ENCODE measurements around the gene KRTAP29-1.

DNA sequence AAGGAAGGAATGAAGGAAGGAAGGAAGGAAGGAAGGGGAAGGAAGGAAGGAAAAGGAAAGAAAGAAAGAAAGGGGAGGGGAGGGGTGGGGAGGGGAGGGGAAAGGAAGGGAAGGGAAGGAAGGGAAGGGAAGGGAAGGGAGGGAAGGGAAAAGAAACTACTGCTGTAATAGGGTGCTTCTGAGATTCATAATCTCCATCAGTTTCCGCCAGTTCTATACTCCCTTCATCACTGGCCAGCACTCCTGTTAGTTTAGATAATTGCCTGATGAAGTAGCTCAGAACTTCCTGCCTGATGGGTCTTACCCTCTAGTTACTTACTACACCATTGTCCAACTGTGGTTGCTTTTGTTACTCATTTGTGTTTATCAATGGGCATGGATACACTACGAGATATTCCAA lies 39.4 kb downstream of the KRTAP29-1 start:
- TF ChIP-seq, protein P1, sequence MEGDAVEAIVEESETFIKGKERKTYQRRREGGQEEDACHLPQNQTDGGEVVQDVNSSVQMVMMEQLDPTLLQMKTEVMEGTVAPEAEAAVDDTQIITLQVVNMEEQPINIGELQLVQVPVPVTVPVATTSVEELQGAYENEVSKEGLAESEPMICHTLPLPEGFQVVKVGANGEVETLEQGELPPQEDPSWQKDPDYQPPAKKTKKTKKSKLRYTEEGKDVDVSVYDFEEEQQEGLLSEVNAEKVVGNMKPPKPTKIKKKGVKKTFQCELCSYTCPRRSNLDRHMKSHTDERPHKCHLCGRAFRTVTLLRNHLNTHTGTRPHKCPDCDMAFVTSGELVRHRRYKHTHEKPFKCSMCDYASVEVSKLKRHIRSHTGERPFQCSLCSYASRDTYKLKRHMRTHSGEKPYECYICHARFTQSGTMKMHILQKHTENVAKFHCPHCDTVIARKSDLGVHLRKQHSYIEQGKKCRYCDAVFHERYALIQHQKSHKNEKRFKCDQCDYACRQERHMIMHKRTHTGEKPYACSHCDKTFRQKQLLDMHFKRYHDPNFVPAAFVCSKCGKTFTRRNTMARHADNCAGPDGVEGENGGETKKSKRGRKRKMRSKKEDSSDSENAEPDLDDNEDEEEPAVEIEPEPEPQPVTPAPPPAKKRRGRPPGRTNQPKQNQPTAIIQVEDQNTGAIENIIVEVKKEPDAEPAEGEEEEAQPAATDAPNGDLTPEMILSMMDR (IDR thresholded peaks at IDR 0.05; ENCODE audit: borderline replicate concordance, extremely low read depth, low read length, poor library complexity, severe bottlenecking): no peak
- TF ChIP-seq EZH2 (IDR thresholded peaks at IDR 0.05; ENCODE audit: borderline replicate concordance, low read depth, low read length, severe bottlenecking): no peak

Data from DND-41 (cell line).